Measurements from ENCODE around the gene SCN4B. TPM values are rescaled to one million over a fixed set of nuclear protein-coding genes. Genes with fewer than 3 reads are reported as not detected.
"Not testable (repeated sequence)": the region's sequence is repeated elsewhere in the genome, so short reads cannot be mapped to it uniquely, and the experiment has no call there.

SCN4B gene
- total RNA-seq, 1 experiment from 2014 or later: not detected

DNA sequence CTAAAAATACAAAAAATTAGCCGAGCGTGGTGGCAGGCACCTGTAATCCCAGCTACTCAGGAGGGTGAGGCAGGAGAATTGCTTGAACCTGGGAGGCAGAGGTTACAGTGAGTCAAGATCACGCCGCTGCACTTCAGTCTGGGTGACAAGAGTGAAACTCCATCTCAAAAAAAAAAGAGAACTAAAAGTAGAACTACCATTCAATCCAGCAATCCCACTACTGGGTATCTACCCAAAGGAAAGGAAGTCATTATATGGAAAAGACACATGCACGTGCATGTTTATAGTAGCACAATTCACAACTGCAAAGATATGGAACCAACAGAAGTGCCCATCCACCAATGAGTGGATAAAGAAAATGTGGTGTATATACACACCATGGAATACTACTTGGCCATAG lies 31.1 kb upstream of the SCN4B start:
- not testable (repeated sequence) for H3K9me3 ChIP-seq (replicated peaks); H3K4me3 ChIP-seq; H3K27ac ChIP-seq; H3K36me3 ChIP-seq; H3K4me1 ChIP-seq (replicated peaks); H3K27me3 ChIP-seq (replicated peaks); DNase-seq (ENCODE audit: low read depth in 1 of 2, low spot score in 2 of 2)

DNA sequence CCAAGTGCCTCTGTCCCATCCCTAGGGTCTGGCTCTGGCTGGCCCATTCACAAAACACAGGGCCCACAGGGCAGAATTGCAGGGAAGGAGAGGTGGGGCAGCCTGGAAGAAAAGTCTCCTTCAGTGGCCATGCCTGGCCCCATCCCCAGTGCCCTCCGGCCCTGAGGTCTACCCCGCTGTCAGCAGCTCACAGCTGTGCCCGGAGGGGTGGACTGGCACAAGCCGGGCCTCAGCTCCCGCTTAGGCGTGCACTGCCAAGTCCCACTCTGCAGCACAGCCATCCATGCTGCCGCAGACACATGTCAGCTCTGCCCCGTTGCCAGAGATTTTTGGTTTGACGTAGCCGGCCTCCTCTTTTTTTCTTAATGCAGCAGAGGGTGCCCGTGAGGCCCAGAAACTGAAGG lies 27.7 kb upstream of the SCN4B start:
- Histone ChIP-seq H3K27ac (no peak overlapping the region), H3K27me3 (replicated peaks) (no peaks in the 10 kb centered on the region), H3K4me1 (replicated peaks) (no peaks in the 10 kb centered on the region), H3K36me3 (no peaks in the 10 kb centered on the region), H3K4me3 (no peak overlapping the region), H3K9me3 (replicated peaks) (no peaks in the 10 kb centered on the region)
- DNase-seq (ENCODE audit: low read depth in 1 of 2, low spot score in 2 of 2): no peak

DNA sequence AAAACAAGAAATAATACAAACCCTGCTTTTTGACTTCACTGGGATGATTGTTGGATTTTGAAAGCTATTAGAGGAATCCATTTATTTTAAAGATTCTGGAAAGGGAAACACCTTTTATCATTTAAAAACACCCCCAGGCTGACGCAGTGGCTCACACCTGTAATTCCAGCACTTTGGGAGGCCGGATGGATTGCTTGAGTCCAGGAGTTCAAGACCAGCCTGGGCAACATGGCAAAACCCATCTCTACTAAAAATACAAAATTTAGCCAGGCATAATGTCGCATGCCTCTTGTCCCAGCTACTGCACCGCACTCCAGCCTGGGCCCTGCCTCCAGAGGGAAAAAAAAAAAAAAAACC lies 24.1 kb upstream of the SCN4B start:
- no peaks in the 10 kb centered on the region for H3K36me3 ChIP-seq
- H3K27me3 ChIP-seq (replicated peaks): peaks cover 5% of the 10 kb centered on the region; the same call in 1 of the 2 replicates
- no peaks in the 10 kb centered on the region for H3K9me3 ChIP-seq (replicated peaks)
- no peak overlapping the region for H3K4me3 ChIP-seq
- H3K27ac ChIP-seq: no peak overlapping the region
- no peak for DNase-seq (ENCODE audit: low read depth in 1 of 2, low spot score in 2 of 2)
- no peaks in the 10 kb centered on the region for H3K4me1 ChIP-seq (replicated peaks)

DNA sequence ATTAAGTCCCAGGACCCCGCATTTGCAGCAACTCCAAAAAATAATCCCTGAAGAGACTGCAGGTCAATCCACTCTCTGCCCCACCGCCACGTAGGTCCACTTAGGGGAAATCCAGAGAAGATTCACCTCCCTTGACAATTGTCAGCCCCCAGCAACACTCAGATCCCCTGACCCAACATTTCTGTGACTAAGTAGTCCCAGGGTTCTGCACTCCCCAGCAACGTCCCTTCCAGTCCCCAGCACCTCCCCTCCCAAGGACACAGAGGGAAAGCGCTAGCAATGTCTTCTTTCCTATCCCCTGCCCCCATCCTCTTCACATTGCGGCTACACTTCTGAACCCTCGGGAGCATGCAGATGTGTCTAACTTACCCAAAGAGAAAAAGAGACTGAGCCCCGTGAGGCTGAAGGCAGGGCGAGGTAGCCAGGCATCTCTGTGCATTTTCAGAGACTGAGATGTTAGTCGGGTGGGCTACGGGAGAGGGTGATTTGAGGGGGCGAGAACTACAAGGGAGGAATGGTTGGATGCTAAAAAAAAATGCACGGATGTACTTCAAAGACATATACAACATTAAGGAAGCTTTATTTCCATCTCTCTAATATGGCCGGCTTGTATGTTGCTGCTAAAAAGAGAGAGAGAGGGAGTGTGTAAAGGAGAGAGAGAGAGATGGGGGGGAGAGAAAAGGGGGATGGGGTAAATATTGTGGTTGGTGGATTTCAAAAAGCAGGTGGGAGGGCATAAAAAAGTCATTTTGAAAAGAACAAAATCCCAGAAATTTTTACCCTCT lies 23.6 kb upstream of the SCN4B start, which contains the start of gene SCN2B:
Gene SCN2B, minus strand, starts transcription at position 647 of the 785 bp plus-strand sequence. Its CDS starts 208 bp downstream, at position 439.
- H3K36me3 ChIP-seq: no peaks in the 10 kb centered on the region
- no peak within 1 kb of the TSS for H3K27ac ChIP-seq
- no peaks in the 10 kb centered on the region for H3K9me3 ChIP-seq (replicated peaks)
- no peaks in the 10 kb centered on the region for H3K4me1 ChIP-seq (replicated peaks)
- peaks cover 6% of the 10 kb centered on the region; the same call in 1 of the 2 replicates for H3K27me3 ChIP-seq (replicated peaks)
- no peak for DNase-seq (ENCODE audit: low read depth in 1 of 2, low spot score in 2 of 2)
- H3K4me3 ChIP-seq: no peak within 1 kb of the TSS

DNA sequence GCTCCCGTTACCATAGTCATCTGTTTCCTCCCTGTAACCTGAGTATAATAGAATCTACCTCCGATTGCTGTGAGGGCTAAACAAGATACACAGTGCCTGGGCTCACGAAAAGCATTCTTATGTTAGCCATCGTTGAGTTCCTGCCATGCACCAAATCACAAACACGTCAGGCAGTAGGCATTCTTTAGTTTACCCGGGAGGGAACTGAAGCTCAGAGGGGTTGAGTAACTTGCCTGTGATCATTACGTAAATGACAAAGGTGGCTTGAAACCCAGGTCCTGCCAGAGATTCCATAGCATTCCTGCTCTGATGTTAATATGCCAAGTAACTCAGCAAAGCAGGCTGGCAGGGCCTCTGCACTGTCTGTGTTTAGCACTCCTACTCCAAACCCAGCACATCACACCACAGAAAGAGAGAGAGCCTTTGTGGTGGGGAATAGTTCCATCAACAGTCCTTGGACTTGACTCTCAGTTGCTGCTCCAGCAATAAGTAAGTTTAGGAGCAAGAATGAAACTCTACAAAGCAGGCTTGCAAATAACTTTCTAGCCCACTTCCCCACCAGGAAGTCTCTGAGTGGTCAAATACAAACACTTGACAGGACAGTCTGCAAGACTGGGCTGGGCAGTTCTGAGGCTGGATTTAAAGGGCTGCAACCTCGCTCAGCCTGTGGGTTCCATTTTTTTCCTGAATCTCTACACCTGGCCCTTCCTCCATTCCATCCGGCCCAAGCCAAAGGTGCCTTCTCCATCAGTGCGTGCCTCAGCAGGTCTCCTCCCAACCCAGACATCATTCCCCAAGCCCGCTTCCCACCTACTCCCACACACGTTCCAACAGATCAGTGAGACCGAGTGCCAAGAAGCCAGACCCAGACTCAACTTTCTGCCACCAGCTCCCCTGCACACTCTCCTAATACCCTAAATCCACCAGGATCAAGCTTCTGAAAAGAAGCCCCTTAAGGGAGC lies 22.7 kb upstream of the SCN4B start:
- H3K27ac ChIP-seq: no peak overlapping the region
- H3K36me3 ChIP-seq: no peaks in the 10 kb centered on the region
- H3K9me3 ChIP-seq (replicated peaks): no peaks in the 10 kb centered on the region
- H3K4me3 ChIP-seq: no peak overlapping the region
- no peaks in the 10 kb centered on the region for H3K4me1 ChIP-seq (replicated peaks)
- DNase-seq (ENCODE audit: low read depth in 1 of 2, low spot score in 2 of 2): no peak
- peaks cover 6% of the 10 kb centered on the region; the same call in 1 of the 2 replicates for H3K27me3 ChIP-seq (replicated peaks)

DNA sequence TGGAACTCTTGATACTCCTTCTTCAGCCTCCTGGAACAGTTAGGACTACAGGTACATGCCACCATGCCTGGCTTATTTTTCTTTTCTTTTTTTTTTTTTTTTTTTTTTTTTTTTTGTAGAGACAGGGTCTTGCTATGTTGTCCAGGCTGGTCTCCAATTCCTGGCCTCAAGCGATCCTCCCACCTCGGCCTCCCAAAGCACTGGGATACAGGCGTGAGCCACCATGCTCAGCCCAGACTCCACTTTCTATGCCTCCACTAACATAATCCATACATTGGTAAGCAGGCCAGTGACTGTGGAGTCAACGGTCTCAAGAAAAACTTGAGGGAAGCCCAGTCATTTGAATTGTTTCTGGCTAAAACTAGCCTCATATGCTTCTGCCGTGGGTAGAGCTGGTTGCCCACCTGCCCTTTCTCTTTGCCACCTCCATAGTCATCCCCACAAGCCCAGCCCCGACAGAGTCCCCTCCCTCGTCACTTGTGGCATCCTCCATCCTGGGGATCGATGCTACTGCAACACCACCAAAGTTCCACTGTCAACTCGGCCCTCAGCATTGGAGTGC lies 21.5 kb upstream of the SCN4B start:
- Histone ChIP-seq H3K4me3 (no peak overlapping the region), H3K27me3 (replicated peaks) (peaks cover 6% of the 10 kb centered on the region; the same call in 1 of the 2 replicates), H3K9me3 (replicated peaks) (no peaks in the 10 kb centered on the region), H3K27ac (no peak overlapping the region), H3K4me1 (replicated peaks) (no peaks in the 10 kb centered on the region), H3K36me3 (no peaks in the 10 kb centered on the region)
- no peak for DNase-seq (ENCODE audit: low read depth in 1 of 2, low spot score in 2 of 2)

DNA sequence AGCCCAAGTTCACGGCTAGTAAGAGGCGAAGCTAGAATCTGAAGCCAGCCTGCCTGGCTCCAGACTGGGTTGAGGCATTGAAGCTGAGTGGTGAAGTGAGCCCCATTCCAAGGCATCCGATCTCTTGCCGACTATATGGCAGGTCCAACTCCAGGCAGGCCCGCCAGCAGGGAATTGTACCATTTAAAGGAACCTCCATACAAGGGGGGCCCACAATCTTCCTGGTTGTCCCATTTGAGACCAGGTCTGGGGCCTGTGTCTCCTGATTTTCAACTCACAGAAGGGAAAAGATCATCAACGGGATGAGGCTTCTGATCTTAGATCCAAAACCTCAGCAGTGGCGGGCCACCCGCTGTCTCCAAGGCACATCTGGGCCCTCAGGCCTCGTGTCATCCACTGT lies 19.7 kb upstream of the SCN4B start:
- H3K4me1 ChIP-seq (replicated peaks): no peaks in the 10 kb centered on the region
- H3K27me3 ChIP-seq (replicated peaks): peaks cover 6% of the 10 kb centered on the region; the same call in 1 of the 2 replicates
- H3K27ac ChIP-seq: no peak overlapping the region
- no peak for DNase-seq (ENCODE audit: low read depth in 1 of 2, low spot score in 2 of 2)
- no peaks in the 10 kb centered on the region for H3K36me3 ChIP-seq
- no peaks in the 10 kb centered on the region for H3K9me3 ChIP-seq (replicated peaks)
- no peak overlapping the region for H3K4me3 ChIP-seq

DNA sequence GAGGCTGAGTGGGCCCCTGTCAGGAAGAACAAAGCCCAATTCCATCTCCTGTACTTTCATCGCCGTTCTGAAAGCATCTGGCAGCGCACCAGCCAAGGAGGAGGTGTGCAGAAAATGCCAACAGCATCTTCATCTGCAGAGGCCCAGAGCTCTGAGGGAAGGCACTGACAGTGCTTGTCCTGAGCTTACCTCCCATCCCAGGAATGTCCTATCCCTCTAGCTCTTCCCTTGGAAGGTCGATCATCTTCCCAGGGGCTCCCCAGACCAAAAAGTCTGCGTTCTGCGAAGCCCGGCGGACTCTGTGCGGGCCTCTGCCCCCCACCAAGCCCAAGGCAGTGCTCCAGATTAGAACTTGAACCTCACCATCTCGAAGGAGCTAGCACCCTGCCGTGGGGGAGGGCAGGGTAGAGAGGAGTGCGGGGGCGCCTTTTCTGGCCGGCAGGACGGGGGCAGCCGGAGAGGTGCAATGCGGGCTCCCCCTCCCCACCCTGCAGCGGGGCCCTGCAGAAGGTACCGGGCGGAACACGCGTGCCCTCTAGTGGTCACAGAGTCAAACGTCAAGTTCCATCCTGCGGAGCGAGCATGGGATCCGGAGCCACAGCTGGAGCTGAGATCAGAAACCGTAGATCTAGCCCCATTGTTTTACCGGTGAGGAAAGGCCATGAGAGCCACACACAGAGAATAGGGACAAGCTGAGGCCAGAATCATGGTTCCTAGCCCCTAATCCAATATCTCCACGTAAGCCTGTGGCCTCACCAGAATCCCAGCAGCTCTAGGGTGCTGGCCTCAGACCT lies 18.8 kb upstream of the SCN4B start:
- Histone ChIP-seq H3K9me3 (replicated peaks) (no peaks in the 10 kb centered on the region), H3K4me3 (no peak overlapping the region), H3K27ac (no peak overlapping the region), H3K27me3 (replicated peaks) (peaks cover 6% of the 10 kb centered on the region; the same call in 1 of the 2 replicates), H3K4me1 (replicated peaks) (no peaks in the 10 kb centered on the region), H3K36me3 (no peaks in the 10 kb centered on the region)
- peak in 1 of 2 experiments; percentile 10 for DNase-seq (ENCODE audit: low read depth in 1 of 2, low spot score in 2 of 2)

DNA sequence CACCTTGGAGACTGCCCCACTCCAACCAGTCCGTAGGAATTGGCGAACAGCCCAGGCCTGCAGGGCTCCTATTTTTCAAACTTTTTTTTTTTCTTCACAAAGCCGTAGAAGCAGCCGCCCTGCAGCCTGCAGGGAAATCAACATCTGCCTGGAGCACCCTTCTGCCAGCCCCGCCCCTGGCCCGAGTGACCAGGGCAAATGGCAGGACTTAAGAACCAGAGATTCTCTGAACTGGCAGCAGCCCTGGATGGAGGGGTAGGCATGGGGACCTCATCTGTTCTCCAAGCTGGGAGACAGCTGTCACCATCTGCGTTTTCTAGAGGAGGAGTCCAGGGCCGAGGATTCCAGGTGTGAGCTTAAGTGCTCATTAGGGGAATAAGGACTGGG lies 18.3 kb upstream of the SCN4B start:
- H3K36me3 ChIP-seq: no peaks in the 10 kb centered on the region
- no peak overlapping the region for H3K4me3 ChIP-seq
- no peaks in the 10 kb centered on the region for H3K4me1 ChIP-seq (replicated peaks)
- no peaks in the 10 kb centered on the region for H3K9me3 ChIP-seq (replicated peaks)
- DNase-seq (ENCODE audit: low read depth in 1 of 2, low spot score in 2 of 2): no peak
- no peak overlapping the region for H3K27ac ChIP-seq
- peaks cover 6% of the 10 kb centered on the region; the same call in 1 of the 2 replicates for H3K27me3 ChIP-seq (replicated peaks)

DNA sequence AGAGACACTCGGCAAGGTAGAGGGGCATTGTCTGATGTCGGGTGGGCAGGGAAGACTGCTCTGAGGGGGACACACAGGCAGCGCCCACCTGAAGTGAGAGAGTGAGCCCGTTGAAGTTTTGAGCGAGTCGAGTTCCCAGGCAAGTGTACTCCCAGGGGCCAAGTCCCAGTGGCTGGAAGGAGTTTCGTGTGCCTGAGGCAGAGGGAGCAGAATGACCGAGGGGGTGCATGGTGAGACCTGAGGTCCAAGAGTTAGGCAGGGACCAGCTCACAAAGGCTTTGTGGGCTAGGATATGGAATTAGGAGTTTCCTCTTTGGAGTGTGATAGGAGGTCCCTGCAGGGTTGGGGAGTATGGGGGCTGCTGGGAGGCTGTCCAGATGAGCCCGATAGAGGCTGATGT lies 17.6 kb upstream of the SCN4B start:
- Histone ChIP-seq H3K27ac (no peak overlapping the region), H3K9me3 (replicated peaks) (no peaks in the 10 kb centered on the region), H3K4me1 (replicated peaks) (no peaks in the 10 kb centered on the region), H3K27me3 (replicated peaks) (peaks cover 6% of the 10 kb centered on the region; the same call in 1 of the 2 replicates), H3K4me3 (no peak overlapping the region), H3K36me3 (no peaks in the 10 kb centered on the region)
- DNase-seq (ENCODE audit: low read depth in 1 of 2, low spot score in 2 of 2): no peak

DNA sequence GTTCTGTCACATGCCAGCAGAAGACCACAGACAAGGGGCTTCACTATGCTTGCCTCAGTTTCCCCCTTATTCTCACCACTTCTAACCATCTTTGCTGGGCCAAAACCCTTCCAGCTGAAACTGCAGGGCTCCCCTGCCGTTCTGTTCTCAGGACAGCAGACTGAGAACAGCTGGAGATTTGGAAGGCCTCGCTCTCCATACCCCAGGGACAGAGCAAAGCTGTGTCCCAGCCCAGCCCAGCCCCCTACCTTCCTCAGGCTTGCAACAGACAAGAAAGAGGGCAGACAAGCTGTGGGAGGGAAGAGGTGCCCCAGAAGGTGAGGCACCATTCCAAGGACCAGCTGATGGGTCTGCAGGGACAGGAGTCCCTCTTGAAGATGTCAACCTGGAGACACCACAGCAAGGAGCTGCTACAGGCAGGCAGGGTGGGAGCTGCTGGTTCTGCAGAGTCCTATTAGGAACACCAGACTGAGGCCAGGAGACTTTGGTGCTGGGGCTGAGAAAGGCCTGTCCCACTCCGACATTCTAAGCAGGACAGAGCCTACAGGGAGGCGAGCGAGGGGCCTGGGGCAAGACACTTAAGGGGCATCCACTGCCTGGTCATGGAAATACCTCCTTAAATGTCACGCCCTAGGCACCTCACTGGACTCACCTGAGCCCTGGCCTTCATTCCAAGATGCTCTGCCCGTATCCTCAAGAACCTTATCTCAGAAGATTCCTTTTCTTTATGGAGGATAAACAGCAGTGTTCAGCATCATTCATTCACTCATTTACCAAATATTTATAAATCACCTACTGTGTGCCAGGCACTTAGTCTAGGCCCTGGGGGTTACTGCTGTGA lies 16.9 kb upstream of the SCN4B start:
- DNase-seq (ENCODE audit: low read depth in 1 of 2, low spot score in 2 of 2): no peak
- Histone ChIP-seq H3K36me3 (no peaks in the 10 kb centered on the region), H3K27me3 (replicated peaks) (peaks cover 6% of the 10 kb centered on the region; the same call in 1 of the 2 replicates), H3K4me3 (no peak overlapping the region), H3K4me1 (replicated peaks) (no peaks in the 10 kb centered on the region), H3K9me3 (replicated peaks) (no peaks in the 10 kb centered on the region), H3K27ac (no peak overlapping the region)

DNA sequence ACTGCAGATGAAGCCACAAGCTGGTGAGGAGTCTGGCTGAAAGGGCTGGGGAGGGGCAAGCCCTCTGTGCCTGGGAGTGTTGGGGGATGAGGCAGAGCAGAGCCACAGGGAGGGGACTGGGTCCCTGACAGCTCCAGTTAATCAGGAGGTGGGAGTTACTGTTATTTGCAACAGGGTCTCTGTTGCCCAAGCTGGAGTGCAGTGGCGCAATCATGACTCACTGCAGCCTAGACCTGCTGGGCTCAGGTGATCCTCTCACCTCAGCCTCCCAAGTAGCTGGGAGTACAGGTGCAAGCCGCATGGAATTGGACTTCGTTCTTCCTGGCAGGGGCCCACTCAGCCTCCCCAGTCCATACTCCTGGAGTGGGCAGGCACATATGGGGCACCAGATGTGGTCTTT lies 16.1 kb upstream of the SCN4B start:
- no peaks in the 10 kb centered on the region for H3K36me3 ChIP-seq
- H3K4me3 ChIP-seq: no peak overlapping the region
- no peaks in the 10 kb centered on the region for H3K4me1 ChIP-seq (replicated peaks)
- no peak overlapping the region for H3K27ac ChIP-seq
- H3K9me3 ChIP-seq (replicated peaks): no peaks in the 10 kb centered on the region
- no peak for DNase-seq (ENCODE audit: low read depth in 1 of 2, low spot score in 2 of 2)
- peaks cover 6% of the 10 kb centered on the region; the same call in 1 of the 2 replicates for H3K27me3 ChIP-seq (replicated peaks)
